ENCODE measurements around the gene DCBLD2.

DCBLD2 gene

DNA sequence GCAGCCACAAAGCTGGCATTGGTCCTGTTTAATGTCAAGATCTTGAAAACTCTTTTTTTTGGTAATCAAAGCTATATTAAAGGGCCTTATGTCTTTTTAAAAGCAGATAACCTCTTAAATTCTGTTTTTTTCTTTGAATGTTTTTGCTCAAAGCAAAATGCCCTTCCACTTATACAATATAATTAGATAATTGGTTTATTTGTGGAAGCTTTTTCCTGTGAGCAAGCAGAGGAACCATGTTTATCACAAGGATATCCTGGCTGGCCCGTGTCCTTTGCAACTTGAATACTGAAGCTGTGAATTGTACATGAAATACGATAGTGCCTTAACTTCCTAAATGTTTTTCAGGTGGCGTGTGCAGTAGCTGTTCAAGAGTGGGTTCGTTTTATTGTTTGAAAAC lies 135.8 kb downstream of the DCBLD2 start:
- ATAC-seq = no peak

DNA sequence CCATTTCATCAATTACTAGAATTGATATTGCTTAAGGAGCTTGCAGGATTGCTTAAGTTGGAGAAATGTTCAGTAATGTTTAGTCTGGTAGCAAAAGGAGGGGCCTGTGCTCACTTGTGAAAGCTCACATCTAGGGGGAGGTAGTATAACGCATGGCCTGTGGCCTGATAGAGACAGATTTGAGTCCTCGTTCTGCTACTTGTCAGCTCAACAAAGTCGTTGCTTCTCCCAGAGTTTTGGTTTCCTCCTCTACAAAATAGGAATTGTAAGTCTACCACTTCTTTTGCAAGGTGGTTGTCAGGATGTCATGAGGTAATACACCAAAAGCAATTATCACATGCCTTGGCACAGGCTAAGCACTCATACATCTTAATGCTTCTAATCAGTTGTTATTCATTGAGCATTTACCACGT lies 137.0 kb downstream of the DCBLD2 start:
- ATAC-seq = no peak

- ATAC-seq = no peak
Measured at GRCh38 chr3:98763819-98764418, 137.6 kb downstream of the DCBLD2 start.

GRCh38 chr3:98763076-98763475 lies 138.4 kb downstream of the DCBLD2 start, which contains the start of gene ST3GAL6:
Gene ST3GAL6, plus strand, starts transcription at chr3:98763340. Its CDS starts 5,101 bp downstream, at chr3:98768441.
- ATAC-seq = no peak

DNA sequence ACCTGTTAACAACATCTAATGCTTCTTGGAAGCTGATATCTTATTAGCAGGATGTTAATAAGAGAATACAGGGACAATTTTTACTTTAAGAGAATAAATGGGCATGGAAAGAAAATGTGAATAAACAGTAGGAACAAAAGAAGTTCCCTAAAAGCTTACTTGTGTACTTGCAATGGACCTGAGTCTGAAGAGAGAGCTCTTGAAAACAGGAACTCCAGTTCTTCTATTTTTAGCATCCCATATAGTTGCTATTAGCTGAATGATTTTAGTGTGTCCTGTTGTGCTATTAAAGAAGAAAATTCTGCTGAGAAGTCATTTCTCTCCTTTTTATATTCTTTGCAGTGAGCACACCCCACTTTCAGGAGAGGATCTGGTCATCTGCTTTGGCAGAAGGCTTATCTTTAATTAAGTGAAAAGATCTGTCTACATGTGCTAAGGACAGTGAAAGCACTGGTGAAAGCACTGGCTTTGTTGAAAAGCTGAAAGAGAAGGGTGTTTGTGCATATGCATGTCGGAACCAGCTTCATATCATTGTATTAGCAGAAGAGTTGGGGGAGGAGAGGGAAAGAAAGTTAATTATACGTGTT lies 139.8 kb downstream of the DCBLD2 start:
- no peak for ATAC-seq

- ATAC-seq = no peak
Measured at GRCh38 chr3:98759629-98760028, 141.9 kb downstream of the DCBLD2 start.

- ATAC-seq = no peak
Measured at GRCh38 chr3:98755601-98756000, 145.9 kb downstream of the DCBLD2 start.

DNA sequence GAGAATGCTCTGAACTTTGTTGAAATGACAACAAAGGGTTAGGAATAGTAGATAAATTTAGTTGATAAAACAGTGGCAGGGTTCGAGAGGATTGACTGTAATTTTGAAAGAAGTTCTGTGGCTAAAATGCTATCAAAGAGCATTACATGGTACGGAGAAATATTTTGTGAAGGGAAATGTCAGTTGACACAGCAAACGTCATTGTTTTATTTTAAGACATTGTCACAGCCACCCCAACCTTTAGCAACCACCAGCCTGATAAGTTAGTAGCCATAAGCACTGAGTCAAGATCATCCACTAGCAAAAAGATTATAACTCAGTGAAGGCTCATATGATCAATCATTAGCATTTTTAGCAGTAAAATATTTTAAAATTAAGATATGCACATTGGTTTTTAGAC lies 147.0 kb downstream of the DCBLD2 start:
- no peak for ATAC-seq

GRCh38 chr3:98750276-98750919 lies 151.1 kb downstream of the DCBLD2 start:
- ATAC-seq = no peak

DNA sequence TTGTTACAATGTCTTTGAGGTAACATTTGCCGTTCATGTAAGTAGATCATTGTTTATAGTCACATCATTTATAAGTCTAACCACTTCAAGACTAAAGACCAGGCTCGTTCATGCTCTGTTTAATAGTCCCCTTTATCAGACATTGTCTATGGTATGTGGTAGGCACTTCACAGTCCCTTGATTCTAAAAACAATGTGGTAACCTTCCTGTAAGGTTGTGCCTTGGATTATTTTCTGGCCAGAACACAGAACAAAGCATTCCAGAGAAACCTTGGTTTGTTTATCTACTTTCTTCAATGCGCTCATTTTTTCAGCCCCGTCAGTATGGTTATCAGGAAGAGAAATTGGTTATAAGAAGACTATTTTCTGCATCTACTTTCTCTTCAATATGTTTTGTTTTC lies 154.6 kb downstream of the DCBLD2 start:
- no peak for ATAC-seq

GRCh38 chr3:98746122-98746521 lies 155.4 kb downstream of the DCBLD2 start:
- no peak for ATAC-seq
